Mucosa of descending colon (tissue), 3 donors: Measurements from ENCODE around the gene CASKIN1. TPM values are rescaled to one million over a fixed set of nuclear protein-coding genes. Genes with fewer than 3 reads are reported as not detected.
A peak's percentile ranks its signal among the peaks of the same experiment; 100 is the strongest.

Experiments
- ATAC-seq: fragments of 200-7000 bp; cut with Tn5 transposase; one replicate; pipeline ENCODE4 v1.9.1; 2020; ENCODE audit warnings: mild to moderate bottlenecking, moderate library complexity
- DNase-seq, 3 donors: peaks; one replicate each; pipeline ENCODE4 v3.0.0-alpha.2; 2020
- H3K36me3 ChIP-seq: fragments of 200-600 bp; one replicate; pipeline ENCODE4 v1.8.0; 2021; ENCODE audit warnings: low read depth, mild to moderate bottlenecking
- H3K4me1 ChIP-seq: fragments of 200-600 bp; one replicate; pipeline ENCODE4 v1.8.0; 2021; ENCODE audit warnings: low read depth, mild to moderate bottlenecking
- H3K4me3 ChIP-seq: fragments of 200-600 bp; one replicate; pipeline ENCODE4 v1.8.0; 2021; ENCODE audit warnings: mild to moderate bottlenecking
- H3K9me3 ChIP-seq: fragments of 200-600 bp; one replicate; pipeline ENCODE4 v1.8.0; 2021; ENCODE audit warnings: mild to moderate bottlenecking
- CTCF ChIP-seq: fragments of 200-600 bp; IDR thresholded peaks from one replicate; pipeline ENCODE4 v1.8.0; 2022; ENCODE audit warnings: antibody characterized with exemption, mild to moderate bottlenecking
- intact Hi-C, 2 donors: fragments of 100-400 bp; cut with DNase I in 1 of 2; cut with micrococcal nuclease in 1 of 2; formaldehyde crosslinking; loops; one replicate each; pipeline versions ENCODE4 v1.11.0 to v1.11.1; 2022; cut with DNase I, micrococcal nuclease
- total RNA-seq, 3 donors: library from RNA; stranded (reverse); fragmentation: NEBNext Ultra II Directional in 2 of 3; extraction: Animal tissue kit (Norgen Biotek cat#: 25700) in 2 of 3; gene quantifications; one replicate each; pipeline versions ENCODE4 v1.2.1 to v1.2.4, GENCODE V29; 2021 to 2023
- donor health status: DM: no; HTN: no; CAD: no; lungs with moderate emphysema.
- donor health status: DM: no; HTN: no; CAD: no.
- donor health status: DM: no; HTN: yes; CAD: no.

The CASKIN1 gene
- total RNA-seq, 3 donors from 2014 or later, result 0.06 to 1.5 (median 1.0) TPM

GRCh38 chr16:2229091-2229490 lies 32.7 kb upstream of the CASKIN1 start:
- DNase-seq (no peak), ATAC-seq (no peak)
- Histone ChIP-seq H3K4me3 (no peak overlapping the region), H3K9me3 (no peaks in the 10 kb centered on the region), H3K4me1 (peaks cover 21% of the 10 kb centered on the region), H3K36me3 (peaks cover 7% of the 10 kb centered on the region)
- intact Hi-C loops, result no loop called here
- no peak for TF ChIP-seq CTCF

- H3K36me3 ChIP-seq, result peaks cover 7% of the 10 kb centered on the region
- no peak overlapping the region for H3K4me3 ChIP-seq
- DNase-seq (no peak), ATAC-seq (no peak)
- H3K9me3 ChIP-seq, result no peaks in the 10 kb centered on the region
- peaks cover 22% of the 10 kb centered on the region for H3K4me1 ChIP-seq
- intact Hi-C loops, result no loop called here
- no peak for TF ChIP-seq CTCF
Measured at GRCh38 chr16:2228161-2228824, 31.9 kb upstream of the CASKIN1 start.

- DNase-seq (no peak), ATAC-seq (no peak)
- H3K4me3 ChIP-seq, result no peak overlapping the region
- peaks cover 4% of the 10 kb centered on the region for H3K36me3 ChIP-seq
- peaks cover 23% of the 10 kb centered on the region for H3K4me1 ChIP-seq
- intact Hi-C loops, result no loop called here
- no peak for TF ChIP-seq CTCF
- H3K9me3 ChIP-seq, result no peaks in the 10 kb centered on the region
Measured at GRCh38 chr16:2226918-2227317, 30.5 kb upstream of the CASKIN1 start.

- DNase-seq, result peak in 2 of 3 donors; percentile 49 to 57
- no peak for TF ChIP-seq CTCF
- Histone ChIP-seq H3K9me3 (no peaks in the 10 kb centered on the region), H3K4me1 (peaks cover 23% of the 10 kb centered on the region), H3K4me3 (no peak overlapping the region), H3K36me3 (peaks cover 4% of the 10 kb centered on the region)
- ATAC-seq, result no peak
- intact Hi-C loops, result no loop called here
Measured at GRCh38 chr16:2226245-2226793, 29.9 kb upstream of the CASKIN1 start.

- intact Hi-C loops, result no loop called here
- peak; percentile 60 to 75 (median 74) for DNase-seq
- peak; percentile 64 for ATAC-seq
Measured at GRCh38 chr16:2223942-2224486, 27.6 kb upstream of the CASKIN1 start.

More at GRCh38 chr16:2223942-2224486, 27.6 kb upstream of the CASKIN1 start:
- Histone ChIP-seq H3K4me3 (peak overlapping the region; percentile 38), H3K36me3 (peaks cover 4% of the 10 kb centered on the region), H3K9me3 (no peaks in the 10 kb centered on the region), H3K4me1 (peaks cover 23% of the 10 kb centered on the region)
- no peak for TF ChIP-seq CTCF
